Measurements from ENCODE around the gene PSMB3.
A peak's percentile ranks its signal among the peaks of the same experiment; 100 is the strongest.

Gene PSMB3

GRCh38 chr17:38733982-38734973, 18.3 kb upstream of the PSMB3 start:
- no peak for DNase-seq

DNA sequence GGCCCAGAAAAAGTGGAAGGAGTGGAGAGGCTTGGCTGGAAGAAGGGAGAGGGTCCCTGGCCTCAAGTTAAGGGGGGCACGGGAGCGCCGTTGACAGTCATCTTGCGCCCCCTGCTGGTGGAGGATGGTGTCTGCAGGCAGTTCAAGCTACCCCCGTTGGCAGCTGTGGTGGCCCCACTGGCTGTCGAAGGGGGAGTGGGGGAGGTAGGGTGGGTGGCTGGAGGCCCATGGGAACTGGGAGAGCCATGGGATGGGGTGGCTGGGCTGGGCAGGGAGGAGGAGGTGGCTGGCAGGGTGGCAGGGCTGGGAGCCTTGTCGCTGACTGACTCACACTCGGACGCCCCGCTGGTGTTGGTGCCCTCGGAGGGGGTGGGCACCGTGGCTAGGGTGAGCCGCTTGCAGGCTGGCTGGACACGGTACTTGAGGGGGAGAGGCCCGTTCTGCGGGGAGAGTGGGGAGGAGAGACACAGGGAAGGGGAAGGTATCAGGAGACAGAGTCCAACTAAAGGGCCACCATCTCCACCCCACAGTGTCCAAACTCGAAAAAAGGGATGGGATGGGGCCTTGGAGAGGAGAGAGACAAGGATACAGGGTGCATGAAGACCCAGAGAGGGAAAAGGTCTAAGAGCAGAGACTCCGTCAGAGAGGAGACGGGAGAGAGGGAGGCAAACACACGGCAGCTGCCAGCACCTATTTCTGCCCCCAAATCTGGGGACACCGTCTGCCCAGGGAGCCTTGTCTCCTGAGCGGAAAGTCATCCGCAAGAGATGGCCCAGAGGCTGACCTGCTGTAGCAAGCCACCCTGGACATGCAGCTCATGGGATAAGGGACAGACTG, 17.2 kb upstream of the PSMB3 start:
- DNase-seq = no peak

DNA sequence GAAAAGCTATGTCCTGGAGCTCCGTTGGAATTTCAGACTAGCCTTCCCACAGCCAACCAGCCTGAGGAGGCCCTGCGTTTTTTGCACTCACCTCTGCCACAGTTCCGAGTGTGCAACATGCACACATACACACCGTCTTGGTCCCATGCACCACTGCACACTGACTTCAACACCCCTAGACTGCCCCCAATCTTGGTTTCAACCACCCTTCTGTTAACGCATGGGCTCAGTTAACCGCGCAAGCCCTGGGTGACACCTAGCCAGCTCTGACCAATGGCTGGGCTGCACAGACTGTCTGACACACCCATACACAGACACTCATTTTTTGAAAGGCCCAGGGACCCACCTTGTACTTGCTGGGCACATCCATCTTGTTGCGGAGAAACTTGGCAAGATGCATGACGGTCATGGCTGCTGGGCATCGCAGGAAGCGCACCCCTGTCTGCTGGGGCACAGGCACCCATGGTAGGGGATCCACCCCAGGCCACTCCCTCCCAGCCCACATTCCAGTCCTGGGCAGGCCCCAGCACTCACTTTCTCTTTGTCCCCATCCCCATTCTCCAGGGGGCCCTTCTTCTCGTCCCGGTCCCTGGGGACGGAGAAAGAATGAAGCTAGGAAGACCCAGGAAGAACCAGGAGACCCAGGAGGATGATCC, 14.4 kb upstream of the PSMB3 start:
- no peak for DNase-seq

GRCh38 chr17:38738686-38739085, 13.9 kb upstream of the PSMB3 start:
- DNase-seq = no peak

GRCh38 chr17:38739305-38739704, 13.2 kb upstream of the PSMB3 start:
- no peak for DNase-seq

DNA sequence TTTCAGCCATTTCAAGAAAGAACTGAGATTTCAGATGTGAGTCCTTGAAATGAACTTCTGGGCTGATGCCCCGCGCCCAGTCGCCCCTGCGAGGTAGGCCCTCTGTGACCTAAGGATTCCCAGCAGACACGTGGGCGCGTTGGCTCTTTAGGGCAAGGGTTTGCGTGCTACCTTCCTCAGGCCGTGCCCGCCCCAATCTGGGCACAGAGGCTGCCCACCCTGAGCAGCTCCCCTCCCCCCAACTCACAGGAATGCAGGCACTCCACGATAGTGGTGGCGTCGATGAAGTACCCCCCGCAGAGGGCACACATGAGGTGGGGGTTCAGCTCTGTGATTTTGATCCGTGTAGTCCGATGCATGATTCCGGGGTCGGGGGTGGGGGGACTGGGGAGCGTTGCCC, 12.5 kb upstream of the PSMB3 start:
- DNase-seq = no peak

DNA sequence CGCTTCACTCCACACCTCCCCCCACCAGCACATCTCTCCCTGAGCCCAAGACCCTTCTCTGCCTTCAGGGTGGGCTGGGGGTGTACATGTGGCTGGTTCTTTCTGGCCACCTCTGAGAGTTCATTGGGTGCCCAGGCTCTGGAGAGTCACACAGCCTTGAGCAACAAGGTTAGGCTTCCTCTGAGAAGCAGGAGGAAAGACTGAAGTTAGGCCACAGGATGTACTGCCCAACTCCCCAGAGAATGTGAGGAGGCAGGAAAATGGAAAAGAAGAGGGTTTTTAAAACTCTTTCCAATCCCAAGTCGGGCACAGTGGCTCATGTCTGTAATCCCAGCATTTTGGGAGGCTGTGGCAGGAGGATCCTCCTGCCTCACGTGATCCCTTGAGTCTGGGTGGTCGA, 11.7 kb upstream of the PSMB3 start:
- no peak for DNase-seq

GRCh38 chr17:38741461-38741860, 11.1 kb upstream of the PSMB3 start:
- DNase-seq = no peak

GRCh38 chr17:38741921-38742410, 10.6 kb upstream of the PSMB3 start:
- DNase-seq = no peak

DNA sequence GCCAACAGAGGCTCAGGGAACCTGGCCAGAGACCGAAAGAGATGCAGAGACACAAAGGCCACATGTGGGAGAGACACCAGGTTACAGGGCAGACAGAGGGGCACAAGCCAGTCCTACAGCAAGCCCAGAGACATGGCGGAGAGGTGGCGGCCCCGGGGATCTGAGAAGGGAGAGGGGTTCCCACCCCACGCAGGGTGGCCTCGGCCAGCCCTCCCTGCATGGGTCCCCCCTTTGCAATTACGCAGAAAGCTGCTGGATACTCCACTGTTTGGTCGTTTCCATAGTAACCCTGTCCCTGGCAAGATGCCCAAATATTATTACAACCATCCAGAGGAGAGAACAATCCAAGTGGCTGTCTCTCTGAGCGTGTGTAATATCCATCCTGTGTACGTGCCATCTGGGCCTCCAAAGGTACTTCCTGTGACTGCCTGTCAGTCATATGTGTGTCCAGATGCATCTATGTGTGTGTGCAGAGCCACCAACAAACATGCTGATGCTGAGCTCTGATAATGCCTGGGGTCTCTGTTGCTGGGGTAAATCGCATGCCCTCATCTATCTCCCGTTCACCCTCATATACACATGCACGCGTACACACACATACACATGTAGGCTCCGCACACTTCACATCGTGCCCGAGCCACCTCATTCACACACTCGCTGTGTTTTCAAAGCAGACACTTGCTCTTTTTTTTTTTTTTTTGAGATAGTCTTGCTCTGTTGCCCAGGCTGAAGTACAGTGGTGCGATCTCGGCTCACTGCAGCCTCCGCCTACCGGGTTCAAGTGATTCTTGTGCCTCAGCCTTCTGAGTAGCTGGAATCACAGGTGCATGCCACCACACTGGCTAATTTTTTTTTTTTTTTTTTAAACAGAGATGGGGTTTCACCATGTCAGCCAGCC, 9.9 kb upstream of the PSMB3 start:
- DNase-seq = peak; percentile 65

GRCh38 chr17:38743556-38744171, 8.9 kb upstream of the PSMB3 start:
- no peak for DNase-seq

DNA sequence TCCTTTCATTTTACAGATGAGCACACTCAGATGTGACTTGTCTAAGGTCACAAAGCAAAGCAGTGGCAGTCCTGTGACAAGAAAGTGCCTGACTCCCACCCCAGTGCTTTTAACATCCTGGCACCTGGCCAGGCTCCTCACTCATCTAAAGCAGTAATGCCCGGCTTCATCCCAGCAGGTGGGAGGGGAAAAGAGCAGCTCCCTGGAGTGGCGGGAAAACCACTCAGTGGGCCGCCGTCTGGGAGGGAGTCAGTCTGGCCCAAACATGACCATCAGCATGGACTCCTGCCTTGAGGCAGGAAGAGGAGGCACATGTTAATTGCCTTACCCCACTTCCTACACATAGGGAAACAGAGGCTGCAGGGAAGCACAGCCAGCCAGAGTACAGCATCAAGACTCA, 7.0 kb upstream of the PSMB3 start:
- DNase-seq = no peak

GRCh38 chr17:38746004-38746848, 6.3 kb upstream of the PSMB3 start:
- no peak for DNase-seq

- DNase-seq = no peak
These were observed 5.6 kb upstream of the PSMB3 start for GRCh38 chr17:38746849-38747462.

GRCh38 chr17:38747463-38748148, 4.9 kb upstream of the PSMB3 start:
- DNase-seq = no peak

DNA sequence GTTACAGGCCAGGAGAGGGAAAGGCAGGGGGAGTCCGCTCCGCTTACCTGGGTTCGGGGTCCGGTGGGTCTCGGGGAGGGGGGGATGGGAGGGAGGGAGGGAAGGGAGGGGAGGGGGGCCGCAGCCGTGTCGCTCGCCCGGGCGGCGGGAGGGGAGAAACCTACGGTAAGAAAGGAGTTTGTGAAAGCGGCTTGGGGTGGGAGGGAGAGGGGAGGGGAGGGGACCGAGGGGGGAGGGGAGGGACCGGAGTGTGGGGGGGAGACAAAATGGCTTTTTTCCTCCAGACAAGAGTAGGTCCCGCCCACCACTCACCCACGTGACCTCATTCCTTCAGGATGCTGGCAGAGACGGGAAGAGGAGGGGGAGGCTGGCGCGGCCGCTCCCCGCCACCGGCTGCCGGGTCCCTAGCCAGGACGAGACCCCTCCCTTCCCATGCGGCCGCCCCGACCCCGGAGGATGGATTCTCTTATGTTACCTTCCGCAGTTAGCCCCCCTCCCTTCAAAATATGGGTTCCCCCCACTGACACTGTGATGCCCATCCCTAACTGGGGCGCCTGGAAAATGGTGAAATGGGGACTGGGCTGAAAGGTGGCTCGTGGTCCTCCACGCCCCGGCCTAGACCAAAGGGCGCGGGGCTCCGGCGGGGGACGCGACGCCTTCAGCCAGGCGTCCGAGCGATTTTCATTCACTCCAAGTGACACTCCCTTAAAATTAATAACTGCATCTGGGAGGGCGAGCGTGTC, 4.2 kb upstream of the PSMB3 start, which contains the start of gene PCGF2:
Gene PCGF2, minus strand, starts transcription at position 188 of the 743 bp plus-strand sequence. CDS start 7,934 bp downstream, outside the sequence.
- peak; percentile 78 for DNase-seq

GRCh38 chr17:38748892-38749222, 3.7 kb upstream of the PSMB3 start:
- no peak for DNase-seq

DNA sequence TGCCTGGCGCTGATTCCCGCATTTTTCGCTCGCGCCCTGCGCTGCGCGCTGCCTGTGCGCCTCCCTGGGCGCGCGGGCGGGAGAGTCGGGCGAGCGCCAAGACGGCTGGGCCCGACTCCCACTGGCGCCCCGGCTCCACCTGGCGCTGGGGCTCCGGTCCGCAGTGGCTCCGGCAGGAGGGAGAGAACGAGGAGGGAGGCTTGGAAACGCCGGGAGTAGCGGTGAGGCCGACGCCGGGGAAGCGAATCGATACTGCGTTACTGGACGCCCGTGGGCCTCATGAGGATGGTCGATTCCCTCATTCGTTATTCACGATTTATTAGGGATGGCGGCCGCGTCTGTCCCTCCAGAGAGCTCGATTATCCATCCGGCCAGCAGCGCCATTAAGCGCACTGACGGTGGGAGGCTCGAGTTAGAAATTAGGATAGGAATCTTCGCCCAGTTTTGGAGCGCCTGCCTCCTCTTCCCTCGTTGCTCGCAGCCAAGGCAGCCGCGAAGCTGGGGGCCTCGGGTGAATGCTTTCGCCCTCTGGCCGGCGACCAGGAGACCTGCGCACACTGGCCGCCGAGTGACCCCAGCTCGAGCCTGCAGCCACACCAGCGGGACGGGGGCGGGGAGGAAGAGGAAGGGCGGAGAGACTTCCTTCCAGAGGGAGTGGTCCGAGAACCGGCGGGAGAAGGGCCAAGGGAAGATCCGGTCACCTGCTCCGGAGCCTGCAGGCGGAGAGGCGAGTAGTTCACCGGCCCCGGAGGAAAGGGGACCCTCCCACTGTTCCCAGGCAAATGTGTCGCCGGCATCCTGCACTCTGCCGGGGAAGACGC, 3.1 kb upstream of the PSMB3 start:
- DNase-seq = peak; percentile 81

All from NCI-H226 (cell line).